GM18907 (cell line): ENCODE data around the gene CREG2.

ENCODE experiments used
- ATAC-seq: cut with Tn5 transposase; IDR thresholded peaks from one replicate; pipeline ENCODE4 v1.9.1; 2021; ENCODE audit warnings: mild to moderate bottlenecking, moderate library complexity; ENCODE audit not compliant: unreplicated experiment

The CREG2 gene

GRCh38 chr2:101310834-101311695, 76.2 kb downstream of the CREG2 start:
- no peak for ATAC-seq

GRCh38 chr2:101310090-101310833, 77.0 kb downstream of the CREG2 start:
- no peak for ATAC-seq

- ATAC-seq, result peak; percentile 68
Measured at GRCh38 chr2:101308432-101309210, 78.7 kb downstream of the CREG2 start, which contains the start of gene RNF149. TSS of gene RNF149 (minus strand) at chr2:101308701. CDS start at chr2:101308588, 113 bp downstream.

DNA sequence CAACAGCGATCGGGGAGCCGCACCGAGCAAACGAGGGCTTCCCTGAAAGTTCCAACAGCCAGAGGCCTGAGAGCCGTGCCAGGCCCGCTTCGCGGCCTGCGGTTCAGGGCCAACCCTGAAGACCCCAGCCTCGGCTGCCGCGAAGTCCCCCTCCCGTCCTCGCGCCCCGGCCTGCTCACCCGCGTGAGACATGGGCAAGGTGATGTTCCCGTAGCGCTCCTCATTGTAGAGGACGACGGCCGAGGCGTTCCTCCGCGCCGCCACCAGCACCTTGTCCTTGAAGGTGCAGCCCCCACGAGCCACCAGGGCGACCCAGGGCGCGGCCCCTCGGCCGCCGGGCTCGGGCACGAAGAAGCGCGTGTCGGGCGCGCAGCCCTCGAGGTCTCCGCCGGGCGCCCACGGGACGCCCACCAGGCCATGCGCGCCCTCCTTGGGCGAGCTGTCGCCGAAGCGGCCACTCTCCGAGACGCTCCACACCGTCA, 79.3 kb downstream of the CREG2 start:
- peak; percentile 28 for ATAC-seq

GRCh38 chr2:101307503-101307902, 79.8 kb downstream of the CREG2 start:
- ATAC-seq, result no peak

GRCh38 chr2:101306410-101306809, 80.9 kb downstream of the CREG2 start:
- ATAC-seq, result peak; percentile 7

DNA sequence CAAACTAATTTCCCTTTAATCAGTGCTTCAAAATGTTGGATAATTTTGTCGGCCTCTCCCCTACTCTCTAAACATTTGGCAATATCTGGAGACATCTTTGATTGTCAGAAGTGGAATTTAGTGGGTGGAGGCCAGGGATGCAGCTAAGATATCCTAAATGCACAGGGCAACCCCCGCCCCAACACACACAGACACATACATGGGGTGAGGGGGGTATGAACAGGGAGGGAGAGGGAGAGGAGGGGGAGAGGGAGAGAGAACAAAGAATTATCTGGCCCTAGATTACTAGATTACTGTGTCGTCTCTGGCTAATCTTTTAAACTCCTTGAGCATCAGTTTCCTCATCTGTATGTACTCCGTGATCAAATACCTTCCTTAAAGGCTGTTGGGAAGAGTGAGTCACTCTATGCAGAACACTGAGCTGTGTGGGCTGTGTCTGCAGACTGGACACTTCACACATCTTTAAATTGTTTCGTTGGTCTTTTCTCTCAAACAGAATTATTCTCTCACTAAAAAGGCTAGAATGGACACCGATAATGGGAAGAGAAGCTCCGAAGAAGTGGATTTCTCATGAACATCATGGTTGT, 81.7 kb downstream of the CREG2 start:
- ATAC-seq, result no peak

DNA sequence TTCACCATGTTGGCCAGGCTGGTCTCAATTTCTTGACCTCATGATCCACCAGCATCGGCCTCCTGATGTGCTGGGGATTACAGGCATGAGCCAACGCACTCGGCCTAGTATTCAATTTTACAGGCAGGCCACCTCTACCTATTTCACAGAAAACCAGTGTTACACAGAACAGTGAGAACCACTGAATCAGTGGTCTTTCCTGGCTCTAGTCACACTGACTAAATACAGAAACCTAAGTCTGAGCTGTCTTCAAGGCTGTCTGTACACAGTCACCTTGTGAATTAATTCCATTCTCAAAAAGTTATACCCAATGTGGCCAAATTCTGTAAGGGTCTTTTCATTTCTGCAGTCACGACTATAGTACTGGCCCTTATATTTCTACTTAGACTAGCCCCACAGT, 82.3 kb downstream of the CREG2 start:
- ATAC-seq, result no peak

DNA sequence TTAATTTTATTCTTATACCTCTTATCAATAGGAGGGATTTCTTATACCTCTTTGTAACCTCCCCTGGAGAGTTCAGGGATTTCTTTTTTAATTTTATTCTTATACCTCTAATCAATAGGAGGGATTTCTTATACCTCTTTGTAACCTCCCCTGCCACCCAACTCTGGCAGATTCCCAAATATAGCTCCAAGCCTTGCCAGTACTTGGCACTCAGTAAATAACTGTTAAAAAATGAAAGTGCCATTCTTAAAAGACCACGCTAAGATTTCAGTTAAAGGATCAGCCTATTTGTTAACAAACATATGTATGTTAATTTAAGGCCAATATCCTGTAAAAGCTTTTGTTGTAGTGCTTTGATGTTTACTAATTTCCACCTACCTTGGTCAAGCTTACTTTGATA, 83.6 kb downstream of the CREG2 start:
- ATAC-seq, result no peak

DNA sequence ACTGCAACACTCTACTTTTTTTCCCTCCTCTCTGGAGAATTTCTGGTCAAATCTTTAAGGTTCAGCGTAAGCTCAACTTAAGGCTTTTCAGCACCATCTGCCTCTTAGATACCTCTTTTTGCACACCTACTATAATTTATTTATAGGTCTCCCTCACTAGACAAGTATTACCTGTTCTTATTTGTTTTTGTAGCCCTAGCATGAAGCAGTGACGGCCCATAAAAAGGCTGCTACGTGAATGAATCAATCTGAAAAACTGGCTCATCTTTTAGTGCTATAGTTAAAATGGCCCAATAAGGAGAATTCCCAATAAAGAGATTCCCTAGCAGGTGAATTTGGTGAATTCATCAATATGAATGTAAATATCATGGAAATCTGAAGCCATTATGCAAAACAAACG, 85.3 kb downstream of the CREG2 start:
- no peak for ATAC-seq

GRCh38 chr2:101300836-101301235, 86.5 kb downstream of the CREG2 start:
- ATAC-seq, result no peak

DNA sequence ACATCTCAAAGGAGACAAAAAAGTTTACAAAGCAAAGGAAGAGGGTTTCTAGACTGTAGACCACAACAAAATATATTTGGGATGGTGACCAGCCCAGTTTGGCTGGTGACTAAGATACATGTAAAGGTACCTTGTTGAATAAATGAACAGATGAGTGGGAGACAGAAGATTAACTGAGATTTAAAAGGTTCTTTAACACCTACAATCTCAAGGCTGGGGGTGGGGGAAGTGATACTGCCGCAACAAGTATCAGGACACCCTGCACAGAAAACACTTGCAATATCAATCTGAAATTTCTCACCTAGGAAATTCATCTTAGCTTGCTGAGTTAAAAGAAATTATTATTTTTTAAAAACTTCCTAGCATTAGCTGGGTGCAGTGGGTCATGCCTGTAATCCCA, 87.1 kb downstream of the CREG2 start:
- ATAC-seq, result no peak

DNA sequence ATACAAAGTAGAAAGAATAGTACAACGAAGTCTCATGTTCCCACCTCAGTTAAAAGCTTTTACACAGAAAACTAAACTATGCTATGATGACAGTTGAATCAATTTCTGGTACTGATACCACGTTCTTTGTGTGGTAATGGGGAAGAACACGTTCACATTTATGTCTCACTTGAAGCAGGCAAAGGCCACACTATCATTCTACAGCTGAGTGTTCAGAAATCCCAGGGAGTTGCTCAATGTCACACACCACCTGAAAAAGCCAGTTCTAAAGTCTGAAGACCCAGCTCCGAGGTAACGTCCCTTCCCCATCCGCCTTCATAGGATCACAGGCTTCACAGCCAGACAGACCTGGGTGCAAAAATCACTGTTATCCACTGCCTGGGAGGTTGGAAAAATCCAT, 87.7 kb downstream of the CREG2 start:
- ATAC-seq, result no peak

DNA sequence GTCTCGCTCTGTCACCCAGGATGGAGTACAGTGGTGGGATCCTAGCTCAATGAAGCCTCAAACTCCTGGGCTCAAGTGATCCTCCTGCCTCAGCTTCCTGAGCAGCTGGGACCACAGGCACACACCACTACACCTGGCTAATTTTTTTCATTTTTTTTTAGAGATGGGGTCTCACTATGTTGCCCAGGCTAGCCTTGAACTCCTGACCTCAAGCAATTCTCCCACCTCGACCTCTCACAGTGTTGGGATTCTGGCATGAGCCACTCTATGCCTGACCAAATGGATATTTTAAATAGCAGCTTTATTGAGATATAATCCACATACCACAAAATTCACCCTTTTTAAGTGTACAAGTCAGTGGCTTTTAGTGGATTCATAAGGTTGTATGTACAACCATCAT, 89.9 kb downstream of the CREG2 start:
- no peak for ATAC-seq

- no peak for ATAC-seq
Measured at GRCh38 chr2:101296371-101296770, 90.9 kb downstream of the CREG2 start.

DNA sequence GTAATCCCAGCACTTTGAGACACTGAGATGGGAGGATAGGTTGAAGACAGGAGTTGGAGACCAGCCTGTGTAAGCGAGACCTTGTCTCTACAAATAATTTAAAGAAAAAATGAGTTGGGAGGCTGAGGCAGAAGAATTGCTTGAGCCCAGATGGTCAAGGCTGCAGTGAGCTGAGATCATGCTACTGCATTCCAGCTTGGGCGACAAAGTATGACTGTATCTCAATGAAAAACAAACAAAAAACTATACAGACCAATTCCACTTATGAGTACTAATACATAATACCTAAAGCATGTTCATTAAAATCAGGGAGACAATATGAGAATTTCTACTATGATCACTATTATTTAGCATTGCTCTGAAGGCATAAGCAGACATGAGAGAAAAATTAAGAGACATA, 91.4 kb downstream of the CREG2 start:
- ATAC-seq, result no peak
